GM13976 (cell line): ENCODE results near the gene LY86.

Source experiments
- DNase-seq: peaks from one replicate; pipeline ENCODE4 v3.0.0; 2012; ENCODE audit warnings: low spot score
- CTCF ChIP-seq: IDR thresholded peaks from 2 replicates; pipeline ENCODE4 v1.5.1; 2012; ENCODE audit warnings: borderline replicate concordance, mild to moderate bottlenecking; ENCODE audit not compliant: insufficient read depth; ENCODE audit errors: extremely low read depth, missing control alignments, control extremely low read depth
- in situ Hi-C: fragments of 300-500 bp; cut with MboI; formaldehyde crosslinking; loops from one replicate; pipeline ENCODE4 v1.12.0; 2022; ENCODE audit warnings: low sequenced_read_pairs, mixed read lengths, inconsistent platforms; ENCODE audit not compliant: unreplicated experiment

Gene LY86

DNA sequence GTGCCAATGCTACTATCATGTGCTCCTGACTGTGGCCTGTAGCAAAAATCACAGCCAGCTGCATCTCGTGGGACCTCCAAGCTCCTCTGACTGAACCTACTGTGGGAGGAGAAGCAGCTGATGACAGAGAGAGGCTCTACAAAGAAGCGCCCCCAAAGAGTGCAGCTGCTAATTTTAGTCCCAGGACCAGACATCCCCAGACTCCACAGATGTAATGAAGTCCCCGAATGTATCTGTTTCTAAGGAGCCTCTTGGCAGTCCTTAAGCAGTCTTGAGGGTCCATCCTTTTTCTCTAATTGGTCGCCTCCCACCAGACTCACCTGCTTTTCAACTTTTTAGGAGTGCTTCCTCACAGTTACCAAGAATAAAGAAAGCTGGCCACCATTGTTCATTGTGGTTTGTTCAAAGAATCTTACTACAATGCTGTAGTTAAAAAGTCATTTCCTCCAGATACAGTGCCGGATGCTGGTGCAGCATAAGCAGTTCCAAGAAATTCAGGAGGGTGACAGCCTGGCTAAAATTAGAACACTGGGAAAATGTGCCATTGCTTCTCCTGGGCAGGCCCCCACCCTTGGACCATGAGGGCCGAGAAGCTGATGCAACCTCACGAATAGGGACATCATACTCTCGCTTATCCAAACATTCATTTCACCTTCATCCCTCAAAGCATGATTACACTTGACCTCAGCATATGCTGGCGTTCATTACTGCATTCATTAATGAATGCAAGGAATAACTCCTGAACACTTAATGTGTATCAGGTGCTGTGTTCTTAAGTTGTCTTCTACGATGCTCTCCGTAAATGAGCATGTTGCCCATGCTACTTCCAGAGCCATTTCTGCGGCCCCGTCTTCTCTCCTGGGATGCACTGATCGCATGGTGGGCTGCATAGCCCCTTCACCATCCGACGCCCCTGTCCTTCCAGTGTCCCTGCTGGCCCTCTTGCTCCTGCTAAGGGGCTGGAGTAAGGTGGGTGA lies 66.4 kb downstream of the LY86 start:
- no peak for DNase-seq
- in situ Hi-C loops = no loop called here
- TF ChIP-seq CTCF = no peak

GRCh38 chr6:6655805-6656251 lies 67.3 kb downstream of the LY86 start:
- no peak for TF ChIP-seq CTCF

DNA sequence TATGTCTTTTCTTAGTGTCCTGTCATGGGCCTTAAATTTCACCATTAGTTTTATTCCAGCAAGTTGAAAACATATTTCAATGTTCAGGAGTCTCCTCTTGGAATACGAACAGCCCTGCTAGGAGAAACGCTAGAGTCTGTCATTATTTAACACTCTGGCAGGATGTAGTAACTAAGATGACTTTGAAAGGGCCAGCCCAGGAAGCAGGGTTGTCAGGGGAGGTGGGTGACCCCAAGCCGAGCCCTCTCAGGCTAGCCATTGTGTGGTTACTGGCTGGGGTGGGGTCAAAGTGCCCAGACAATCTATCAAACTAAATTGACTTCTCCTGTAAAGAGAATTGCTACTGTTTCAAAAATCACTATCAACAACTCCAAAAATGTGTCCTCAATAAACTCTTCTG lies 67.8 kb downstream of the LY86 start:
- no peak for DNase-seq
- TF ChIP-seq CTCF = no peak
- in situ Hi-C loops = no loop called here

More at GRCh38 chr6:6655805-6656251, 67.3 kb downstream of the LY86 start:
- in situ Hi-C loops = no loop called here
- DNase-seq = peak; percentile 38

DNA sequence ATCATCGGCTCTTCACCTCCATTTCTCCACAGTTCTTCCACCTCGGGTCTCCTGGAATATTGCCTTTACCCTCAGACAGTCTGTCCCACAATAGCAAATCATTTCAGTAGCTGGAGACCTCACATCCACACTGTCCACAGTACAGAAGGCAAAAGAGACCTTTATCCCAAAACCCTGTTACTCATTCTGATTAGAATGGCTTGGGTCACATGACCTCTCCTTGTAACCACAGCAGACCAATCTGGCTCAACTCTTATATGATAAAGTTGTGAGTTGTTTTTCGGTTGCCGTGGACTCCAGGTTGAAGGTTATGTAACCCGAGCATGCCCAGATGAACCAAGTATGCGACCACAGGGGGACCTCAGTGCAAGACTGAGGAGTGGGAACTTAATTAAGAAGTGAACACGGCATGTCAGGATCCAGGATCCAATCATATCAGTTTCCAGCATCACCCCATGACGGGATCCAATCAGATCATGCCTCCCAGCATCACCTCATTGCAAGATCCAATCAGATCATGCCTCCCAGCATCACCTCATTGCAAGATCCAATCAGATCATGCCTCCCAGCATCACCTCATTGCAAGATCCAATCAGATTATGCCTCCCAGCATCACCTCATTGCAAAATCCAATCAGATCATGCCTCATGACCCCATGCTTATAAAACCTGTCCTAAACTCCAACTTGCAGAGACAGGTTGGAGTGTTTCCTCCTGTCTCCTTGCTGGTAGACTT lies 68.7 kb downstream of the LY86 start:
- no peak for TF ChIP-seq CTCF
- in situ Hi-C loops = no loop called here
- no peak for DNase-seq

GRCh38 chr6:6657820-6658217 lies 69.3 kb downstream of the LY86 start:
- in situ Hi-C loops = no loop called here
- no peak for TF ChIP-seq CTCF
- no peak for DNase-seq

DNA sequence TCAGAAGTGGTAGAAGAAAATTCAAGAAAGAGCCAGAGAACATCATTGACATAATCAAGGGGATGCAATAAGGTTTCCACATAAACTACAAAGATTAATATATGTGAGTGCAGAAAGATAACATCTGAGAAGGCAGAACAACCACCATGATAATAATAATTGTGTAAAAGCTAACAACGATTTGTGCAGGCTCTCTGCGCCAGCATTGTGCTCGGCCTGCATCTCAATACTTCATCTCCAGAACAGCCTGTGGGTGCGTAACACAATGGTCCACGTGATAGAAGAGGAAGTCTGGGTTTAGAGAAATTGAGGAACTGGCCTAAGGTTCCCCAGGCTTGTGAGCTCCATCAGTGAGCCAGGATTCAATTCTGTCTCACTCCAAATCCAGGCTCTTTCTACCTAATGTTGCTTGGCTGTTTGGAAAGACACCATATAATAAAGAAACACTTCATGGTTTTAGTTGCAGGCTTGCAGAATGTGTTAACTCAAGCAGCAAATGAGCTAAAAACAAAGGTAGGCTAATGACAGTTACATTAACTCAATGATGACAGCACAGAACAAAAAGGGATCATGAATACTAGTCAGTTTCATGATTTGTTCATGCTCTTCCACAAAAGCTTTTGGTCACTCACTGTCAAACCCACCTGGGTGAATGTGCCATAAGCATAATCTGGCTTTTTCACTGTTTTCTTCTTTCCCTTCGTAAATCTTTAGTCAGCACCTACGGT lies 71.2 kb downstream of the LY86 start:
- no peak for TF ChIP-seq CTCF
- in situ Hi-C loops = no loop called here
- DNase-seq = peak; percentile 63
